Choroid plexus epithelial cell (primary cell): ENCODE measurements around the gene SERINC2.

ENCODE experiments used
- DNase-seq: peaks from one replicate; pipeline ENCODE4 v3.0.0-alpha.2; 2010; ENCODE audit warnings: low read depth
- H3K4me3 ChIP-seq: 2 replicates; pipeline ENCODE4 v1.5.1; 2011; ENCODE audit warnings: low read depth, mild to moderate bottlenecking, control low read depth, low read length, moderate library complexity
- CTCF ChIP-seq: conservative IDR thresholded peaks from 2 replicates; pipeline ENCODE4 v1.5.1; 2011; ENCODE audit warnings: low read depth, mild to moderate bottlenecking, control low read depth, inconsistent platforms, low read length, moderate library complexity

SERINC2 gene

DNA sequence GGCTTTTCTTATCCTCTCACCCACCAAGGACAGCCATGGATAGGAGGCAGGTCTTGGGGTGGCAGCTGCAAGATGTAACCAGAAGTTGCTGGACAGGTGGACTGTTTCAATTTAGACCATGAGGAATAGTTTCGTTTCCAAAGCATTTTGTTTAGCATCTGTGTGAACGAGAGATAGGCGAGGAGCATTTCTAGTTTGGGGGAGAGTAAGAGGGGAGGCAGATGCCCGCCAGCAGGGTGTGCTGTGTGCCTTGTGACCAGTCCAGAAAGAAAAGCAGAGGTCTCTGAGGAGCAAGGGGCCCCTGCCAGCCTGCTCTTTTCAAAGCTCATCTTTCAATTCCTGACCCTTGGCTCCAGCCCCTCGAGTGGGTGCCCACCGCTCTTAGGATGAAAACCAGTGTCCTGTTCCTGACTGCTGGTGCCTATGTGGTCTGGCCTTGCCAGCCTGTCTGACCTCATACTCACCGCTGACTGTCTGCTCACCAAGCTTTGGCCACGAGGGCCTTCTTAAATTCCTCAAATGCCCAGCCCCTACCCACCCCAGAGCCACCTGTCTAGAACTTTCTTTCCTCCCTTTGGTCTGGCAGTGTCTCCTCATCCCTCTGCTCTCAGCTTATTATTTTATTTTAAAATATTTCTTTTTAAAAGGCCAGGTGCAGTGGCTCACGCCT lies 8.5 kb downstream of the SERINC2 start:
- peak; percentile 41 for DNase-seq
- peak; percentile 69 for TF ChIP-seq CTCF
- no peak overlapping the region for H3K4me3 ChIP-seq

DNA sequence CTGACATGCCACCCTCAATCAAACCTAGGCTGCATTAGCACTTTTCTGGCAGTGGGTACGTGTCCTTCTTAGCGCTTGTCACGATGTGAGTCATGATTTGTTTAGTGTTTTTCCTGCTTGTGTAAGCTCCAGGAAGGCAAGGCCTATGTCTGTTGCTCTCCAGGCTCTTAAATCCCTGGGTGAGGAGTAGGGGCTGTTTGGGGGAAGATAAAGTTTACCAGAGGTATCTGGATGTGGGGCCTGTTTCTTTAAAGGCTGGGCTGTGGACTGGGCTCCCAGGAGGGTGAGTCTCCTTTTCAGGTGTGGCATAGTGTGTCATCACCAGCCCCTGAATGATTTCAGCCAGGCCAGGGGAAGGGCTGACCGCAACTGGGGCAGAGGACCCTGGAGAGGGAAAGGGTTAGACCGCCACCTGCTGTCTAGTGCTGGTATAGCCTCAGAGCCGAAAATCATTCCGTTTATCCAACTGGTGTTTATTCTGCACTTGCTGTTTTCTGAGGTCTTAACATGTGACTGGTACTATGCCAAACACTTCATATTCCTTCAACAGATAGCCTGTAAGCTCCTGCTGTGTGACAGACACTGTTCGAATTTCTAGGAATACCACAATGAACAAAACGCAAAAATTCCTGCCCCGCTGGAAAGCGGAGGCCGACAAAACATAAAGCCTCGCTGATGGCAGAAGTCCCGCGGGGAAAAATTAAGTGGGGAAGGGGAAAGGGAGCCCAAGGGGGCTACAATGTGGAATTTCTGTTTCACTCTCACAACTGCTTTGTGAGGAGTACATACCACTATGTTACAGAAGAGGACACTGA lies 9.7 kb downstream of the SERINC2 start:
- peak; percentile 81 for DNase-seq
- H3K4me3 ChIP-seq, result no peak overlapping the region
- TF ChIP-seq CTCF, result peak; percentile 97

GRCh38 chr1:31423418-31423947 lies 10.5 kb downstream of the SERINC2 start:
- no peak for TF ChIP-seq CTCF
- no peak overlapping the region for H3K4me3 ChIP-seq
- no peak for DNase-seq

DNA sequence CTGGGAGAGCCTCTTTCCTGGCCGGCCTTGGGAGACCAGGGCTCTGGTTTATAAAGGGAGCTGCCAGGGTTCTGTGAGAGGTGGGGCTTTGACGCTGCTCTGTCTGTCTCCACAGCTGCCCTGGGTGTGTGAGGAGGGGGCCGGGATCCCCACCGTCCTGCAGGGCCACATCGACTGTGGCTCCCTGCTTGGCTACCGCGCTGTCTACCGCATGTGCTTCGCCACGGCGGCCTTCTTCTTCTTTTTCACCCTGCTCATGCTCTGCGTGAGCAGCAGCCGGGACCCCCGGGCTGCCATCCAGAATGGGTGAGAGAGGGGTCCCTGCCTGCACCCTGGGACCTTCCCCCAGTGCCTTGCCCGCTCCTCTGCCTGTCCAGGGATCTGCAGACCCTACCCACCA lies 11.6 kb downstream of the SERINC2 start:
- H3K4me3 ChIP-seq, result no peak overlapping the region
- no peak for DNase-seq
- no peak for TF ChIP-seq CTCF

- DNase-seq, result no peak
- TF ChIP-seq CTCF, result no peak
- H3K4me3 ChIP-seq, result no peak overlapping the region
Measured at GRCh38 chr1:31425301-31426081, 12.5 kb downstream of the SERINC2 start.

DNA sequence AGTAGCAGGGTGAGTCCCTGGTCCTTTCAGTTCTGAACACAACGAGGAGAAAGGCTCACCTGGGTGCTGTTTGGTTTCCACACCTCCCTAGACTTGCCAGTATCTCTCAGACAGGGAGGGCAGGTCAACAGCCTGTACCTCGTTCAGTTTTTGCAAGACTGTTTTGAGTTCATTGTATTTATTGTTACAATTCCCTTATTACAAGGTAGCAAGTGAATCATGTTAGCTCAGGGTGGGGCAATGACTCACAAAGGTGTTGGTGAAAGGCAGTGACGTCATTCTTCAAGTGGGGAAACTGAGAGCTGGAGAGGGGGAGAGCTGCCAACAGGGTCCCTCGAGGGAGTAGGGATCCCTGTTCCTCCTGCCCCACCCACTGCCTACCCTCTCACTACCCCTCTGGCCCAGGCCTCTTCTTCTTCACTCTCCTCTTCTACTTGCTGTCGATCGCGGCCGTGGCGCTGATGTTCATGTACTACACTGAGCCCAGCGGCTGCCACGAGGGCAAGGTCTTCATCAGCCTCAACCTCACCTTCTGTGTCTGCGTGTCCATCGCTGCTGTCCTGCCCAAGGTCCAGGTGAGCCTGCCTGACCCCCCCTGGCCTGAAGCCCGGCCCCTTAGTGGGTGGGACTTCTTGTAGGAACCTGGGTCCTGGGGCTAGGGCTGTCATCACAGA lies 13.4 kb downstream of the SERINC2 start:
- H3K4me3 ChIP-seq, result no peak overlapping the region
- TF ChIP-seq CTCF, result no peak
- DNase-seq, result no peak
